ENCODE results near the gene BOC.

BOC gene

DNA sequence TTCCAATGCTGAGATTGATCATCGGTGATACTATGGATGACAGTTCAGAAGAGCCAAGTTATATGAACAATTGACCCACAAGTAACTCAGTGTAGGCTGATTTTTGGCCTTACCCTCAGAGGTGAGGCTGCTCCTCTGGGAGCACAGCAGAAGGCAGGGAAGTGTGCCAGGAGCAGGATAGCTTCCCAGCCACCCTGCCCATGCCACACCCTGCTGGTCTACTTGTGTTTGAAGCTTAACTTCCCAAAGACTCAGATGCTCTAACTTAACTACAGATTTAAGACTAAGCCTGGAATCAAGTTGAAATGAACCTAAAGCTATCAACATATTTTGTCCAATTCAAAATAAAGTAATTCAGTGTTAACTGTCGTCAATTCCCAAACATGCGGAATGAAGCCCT, 77.5 kb downstream of the BOC start:
- no peak for DNase-seq

GRCh38 chr3:113291572-113291971, 80.2 kb downstream of the BOC start:
- DNase-seq: no peak

DNA sequence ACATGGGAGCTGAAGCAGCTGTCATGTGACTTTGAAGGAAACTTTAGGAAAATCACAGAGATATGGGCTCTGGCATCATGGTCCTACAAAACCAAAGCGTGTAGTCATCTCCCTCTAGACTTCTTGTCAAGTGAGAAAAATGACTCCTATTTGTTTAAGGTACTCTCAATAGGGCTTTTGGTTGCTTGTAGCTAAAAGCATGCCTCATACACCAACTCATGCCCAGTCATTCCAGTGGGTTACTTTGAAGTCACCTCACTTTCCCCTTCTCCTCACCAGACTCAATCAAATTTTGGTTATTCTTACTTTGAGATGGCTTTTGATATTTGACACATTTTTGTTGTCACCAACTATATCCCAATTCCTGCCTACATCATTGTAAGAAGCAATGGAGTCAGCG, 81.6 kb downstream of the BOC start:
- DNase-seq: no peak

GRCh38 chr3:113293348-113293747, 82.0 kb downstream of the BOC start:
- no peak for DNase-seq

GRCh38 chr3:113295463-113295862, 84.1 kb downstream of the BOC start:
- DNase-seq: no peak

DNA sequence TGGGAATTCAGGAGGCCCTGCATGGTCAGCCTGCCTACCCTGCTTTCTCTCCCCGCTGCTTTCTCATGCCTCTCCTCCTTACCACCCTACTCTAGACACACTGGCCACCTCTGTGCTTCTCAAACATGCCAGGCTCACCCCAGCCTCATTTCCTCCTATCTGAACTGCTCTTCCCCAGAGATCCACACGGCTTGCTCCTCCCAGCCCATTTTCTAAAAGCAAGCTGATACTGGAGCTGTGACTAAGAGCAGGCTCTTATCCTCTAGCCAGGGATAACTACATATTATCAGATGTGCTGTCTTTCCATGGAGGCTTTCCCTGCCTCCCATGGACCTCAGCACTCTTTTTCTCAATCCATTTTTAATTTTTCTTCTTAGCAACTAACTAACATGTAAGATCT, 85.9 kb downstream of the BOC start:
- DNase-seq: no peak

DNA sequence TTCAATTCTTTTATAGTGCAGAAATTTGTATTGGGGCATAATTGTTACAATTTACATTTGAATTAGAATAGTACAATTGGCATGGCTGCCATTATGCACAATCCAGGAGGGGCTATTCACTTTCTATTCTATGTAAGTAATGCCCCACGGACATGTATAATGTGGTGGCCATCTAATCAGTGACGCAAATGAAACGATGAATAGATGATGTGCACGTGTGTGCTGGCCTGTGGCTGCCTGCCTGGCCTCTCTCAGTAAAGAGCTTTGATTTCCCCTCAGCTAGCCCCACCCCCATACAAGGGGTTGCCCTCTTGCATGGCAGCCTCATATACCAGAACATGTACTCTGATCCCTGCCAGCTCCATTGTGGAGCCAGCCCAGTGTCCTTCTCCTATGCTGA, 86.5 kb downstream of the BOC start:
- no peak for DNase-seq

GRCh38 chr3:113300596-113300995, 89.2 kb downstream of the BOC start:
- no peak for DNase-seq

GRCh38 chr3:113304102-113304501, 92.7 kb downstream of the BOC start:
- no peak for DNase-seq

DNA sequence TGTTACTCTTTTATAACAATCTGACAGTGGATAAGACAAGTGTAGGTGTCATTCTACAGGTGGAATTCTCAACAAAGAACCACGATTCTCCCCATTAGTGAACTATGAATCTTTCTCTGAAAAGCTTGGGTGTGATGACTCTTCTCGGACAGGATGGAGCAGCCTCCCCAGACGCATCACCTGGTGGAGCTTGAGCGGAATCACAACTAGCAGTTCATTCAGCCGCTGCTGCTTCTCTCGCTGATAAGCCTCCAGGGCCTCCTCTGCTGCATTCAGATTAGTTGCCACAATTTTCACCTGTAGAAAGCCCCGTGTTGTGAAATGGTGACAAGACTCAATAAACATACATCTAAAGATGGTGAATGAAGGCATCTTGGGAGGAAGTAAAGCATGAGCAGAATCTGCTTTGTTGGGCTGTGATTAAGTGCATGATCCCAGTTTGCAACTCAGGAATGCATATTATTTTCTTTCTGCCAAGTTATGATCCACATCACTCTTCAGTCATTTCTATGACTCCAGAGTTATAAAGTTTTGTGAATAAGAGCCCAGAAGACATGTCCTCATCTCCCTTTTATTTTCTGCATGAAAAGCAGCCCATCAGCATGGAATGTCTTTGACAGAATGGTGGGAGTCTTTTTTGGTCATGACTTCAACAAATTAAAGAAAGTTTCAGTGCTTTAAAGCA, 93.6 kb downstream of the BOC start:
- no peak for DNase-seq

- DNase-seq: no peak
These were observed 99.6 kb downstream of the BOC start for GRCh38 chr3:113310960-113311359.

DNA sequence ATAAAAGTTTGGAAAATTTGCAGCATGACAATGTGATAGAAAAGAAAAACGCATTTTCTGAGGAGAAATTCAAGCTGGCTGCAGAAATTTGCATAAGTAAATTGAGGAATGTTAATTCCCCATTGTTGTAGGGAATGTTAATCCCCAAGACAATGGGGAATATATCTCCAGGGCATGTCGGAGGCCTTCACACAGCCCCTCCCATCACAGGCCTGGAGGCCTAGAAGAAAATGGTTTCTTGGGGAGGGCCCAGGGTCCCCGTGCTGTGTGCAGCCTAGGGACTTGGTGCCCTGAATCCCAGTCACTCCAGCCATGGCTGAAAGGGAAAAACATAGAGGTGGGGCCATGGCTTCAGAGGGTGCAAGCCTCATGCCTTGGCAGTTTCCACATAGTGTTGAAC, 101.1 kb downstream of the BOC start:
- no peak for DNase-seq

GRCh38 chr3:113314923-113315322, 103.6 kb downstream of the BOC start:
- DNase-seq: no peak

DNA sequence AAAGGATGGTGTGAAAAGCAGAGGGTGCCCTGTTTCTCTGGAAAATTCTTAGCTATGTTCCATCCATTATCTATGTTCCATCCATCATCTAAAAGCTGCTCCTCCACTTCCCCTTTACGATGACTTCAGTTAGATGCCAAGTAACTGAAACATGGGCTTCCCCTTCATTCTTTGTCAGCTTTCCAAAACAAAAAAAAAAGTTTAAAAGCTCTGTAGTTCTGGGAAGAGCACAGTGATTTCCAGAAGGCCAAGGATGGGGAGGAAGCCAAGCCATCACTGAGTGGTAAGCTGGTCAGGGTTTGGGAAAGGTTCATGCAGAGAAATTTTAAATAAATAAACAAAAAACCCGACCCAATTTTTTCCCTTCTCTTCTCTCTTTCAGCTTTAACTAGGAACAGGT, 118.4 kb downstream of the BOC start:
- no peak for DNase-seq

GRCh38 chr3:113330742-113331141, 119.4 kb downstream of the BOC start:
- no peak for DNase-seq

DNA sequence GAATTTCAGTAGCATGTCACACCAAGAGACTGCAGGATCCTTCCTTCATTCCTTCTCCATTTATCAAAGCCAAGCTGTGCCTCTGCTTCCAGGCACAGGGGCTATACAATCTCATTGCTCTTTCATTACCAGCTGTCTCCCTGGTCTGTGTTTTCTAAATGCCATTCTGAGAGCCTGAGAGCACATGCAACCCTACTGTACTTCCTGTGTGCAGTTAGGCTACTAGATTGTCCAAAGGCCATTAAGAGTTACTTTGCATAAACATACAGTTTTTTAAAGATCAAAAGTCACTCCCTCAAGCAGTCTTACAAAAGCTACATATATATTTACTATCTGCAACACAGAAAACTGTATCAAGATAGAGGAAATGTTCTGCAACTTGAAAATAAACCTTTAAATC, 119.8 kb downstream of the BOC start:
- DNase-seq: no peak
